ENCODE results near the gene NPFFR2. TPM values are rescaled to one million over a fixed set of nuclear protein-coding genes. Genes with fewer than 3 reads are reported as not detected.

Gene NPFFR2
- total and polyA plus RNA-seq, 8 donors, result not detected

DNA sequence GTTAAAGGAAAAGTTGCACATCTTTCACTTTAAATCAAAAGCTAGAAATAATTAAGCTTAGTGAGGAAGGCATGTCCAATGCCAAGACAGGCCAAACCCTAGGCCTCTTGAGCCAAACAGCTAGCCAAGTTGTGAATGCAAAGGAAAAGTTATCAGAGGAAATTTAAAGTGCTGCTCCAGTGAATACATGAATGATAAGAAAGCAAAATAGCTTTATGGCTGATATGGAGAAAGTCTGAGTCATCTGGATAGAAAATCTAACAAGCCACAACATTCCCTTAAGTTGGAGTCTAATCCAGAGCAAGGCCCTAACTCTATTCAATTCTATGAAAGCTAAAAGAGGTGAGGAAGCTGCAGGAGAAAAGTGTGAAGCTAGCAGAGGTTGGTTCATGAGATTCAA lies 23.8 kb downstream of the NPFFR2 start:
- no peaks in the 10 kb centered on the region for H3K36me3 ChIP-seq
- no peak overlapping the region for H3K27ac ChIP-seq
- no peaks in the 10 kb centered on the region for H3K4me1 ChIP-seq
- no peak for DNase-seq
- no peaks in the 10 kb centered on the region for H3K27me3 ChIP-seq
- H3K4me3 ChIP-seq, result no peak overlapping the region
- TF ChIP-seq, protein P1, sequence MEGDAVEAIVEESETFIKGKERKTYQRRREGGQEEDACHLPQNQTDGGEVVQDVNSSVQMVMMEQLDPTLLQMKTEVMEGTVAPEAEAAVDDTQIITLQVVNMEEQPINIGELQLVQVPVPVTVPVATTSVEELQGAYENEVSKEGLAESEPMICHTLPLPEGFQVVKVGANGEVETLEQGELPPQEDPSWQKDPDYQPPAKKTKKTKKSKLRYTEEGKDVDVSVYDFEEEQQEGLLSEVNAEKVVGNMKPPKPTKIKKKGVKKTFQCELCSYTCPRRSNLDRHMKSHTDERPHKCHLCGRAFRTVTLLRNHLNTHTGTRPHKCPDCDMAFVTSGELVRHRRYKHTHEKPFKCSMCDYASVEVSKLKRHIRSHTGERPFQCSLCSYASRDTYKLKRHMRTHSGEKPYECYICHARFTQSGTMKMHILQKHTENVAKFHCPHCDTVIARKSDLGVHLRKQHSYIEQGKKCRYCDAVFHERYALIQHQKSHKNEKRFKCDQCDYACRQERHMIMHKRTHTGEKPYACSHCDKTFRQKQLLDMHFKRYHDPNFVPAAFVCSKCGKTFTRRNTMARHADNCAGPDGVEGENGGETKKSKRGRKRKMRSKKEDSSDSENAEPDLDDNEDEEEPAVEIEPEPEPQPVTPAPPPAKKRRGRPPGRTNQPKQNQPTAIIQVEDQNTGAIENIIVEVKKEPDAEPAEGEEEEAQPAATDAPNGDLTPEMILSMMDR (IDR thresholded peaks at IDR 0.05), result no peak
- H3K9me3 ChIP-seq, result no peaks in the 10 kb centered on the region
- ATAC-seq, result no peak
- intact Hi-C loops (cut with DNase I), result no loop called here

DNA sequence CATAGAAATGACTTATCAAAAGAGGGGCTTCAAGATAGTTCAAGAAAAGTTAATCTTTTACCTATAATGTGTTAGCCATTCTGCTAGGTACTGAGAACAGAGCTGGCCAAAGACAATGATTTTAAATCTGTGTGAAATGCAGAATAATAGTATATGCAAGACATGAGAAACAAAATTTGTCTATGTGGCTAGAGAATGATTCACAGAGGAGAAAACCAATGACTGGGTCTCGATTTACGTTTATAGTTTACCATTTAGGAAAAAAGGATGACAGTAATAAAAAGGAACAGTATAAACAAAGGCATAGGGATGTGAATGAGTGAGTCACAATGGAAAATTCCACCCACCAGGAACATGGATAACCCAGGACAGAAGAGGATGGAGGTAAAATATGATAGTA lies 31.9 kb downstream of the NPFFR2 start:
- DNase-seq, result no peak
- intact Hi-C loops (cut with DNase I), result no loop called here
- Histone ChIP-seq H3K36me3 (no peaks in the 10 kb centered on the region), H3K4me3 (no peak overlapping the region), H3K9me3 (no peaks in the 10 kb centered on the region), H3K4me1 (no peaks in the 10 kb centered on the region), H3K27ac (no peak overlapping the region), H3K27me3 (no peaks in the 10 kb centered on the region)
- ATAC-seq, result no peak
- TF ChIP-seq, protein P1 (IDR thresholded peaks at IDR 0.05), result no peak

DNA sequence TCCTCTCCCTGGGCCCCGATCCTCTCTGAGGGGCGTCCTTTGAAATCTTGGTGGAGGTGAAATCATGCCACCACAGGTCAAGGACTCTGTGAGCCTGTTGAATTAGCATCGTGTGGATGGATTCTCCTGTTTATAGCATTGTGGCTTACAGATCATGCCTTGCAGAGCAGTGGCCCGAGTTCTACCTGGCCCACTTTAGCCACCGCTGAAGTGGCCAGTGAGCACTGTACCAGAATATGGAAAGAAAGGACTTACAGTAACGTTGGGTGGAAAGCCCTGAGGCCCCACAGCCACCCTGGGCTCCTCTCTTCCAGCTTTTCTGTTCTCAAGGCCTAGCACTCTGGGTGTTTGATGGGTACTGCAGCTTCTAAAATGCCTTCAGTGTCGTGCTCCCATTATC lies 35.3 kb downstream of the NPFFR2 start:
- ATAC-seq (no peak), DNase-seq (peak in 1 of 4 donors; percentile 32)
- no peaks in the 10 kb centered on the region for H3K9me3 ChIP-seq
- TF ChIP-seq, protein P1 (IDR thresholded peaks at IDR 0.05), result no peak
- H3K36me3 ChIP-seq, result no peaks in the 10 kb centered on the region
- H3K4me1 ChIP-seq, result no peaks in the 10 kb centered on the region
- no peaks in the 10 kb centered on the region for H3K27me3 ChIP-seq
- intact Hi-C loops (cut with DNase I), result no loop called here
- no peak overlapping the region for H3K4me3 ChIP-seq
- H3K27ac ChIP-seq, result no peak overlapping the region

DNA sequence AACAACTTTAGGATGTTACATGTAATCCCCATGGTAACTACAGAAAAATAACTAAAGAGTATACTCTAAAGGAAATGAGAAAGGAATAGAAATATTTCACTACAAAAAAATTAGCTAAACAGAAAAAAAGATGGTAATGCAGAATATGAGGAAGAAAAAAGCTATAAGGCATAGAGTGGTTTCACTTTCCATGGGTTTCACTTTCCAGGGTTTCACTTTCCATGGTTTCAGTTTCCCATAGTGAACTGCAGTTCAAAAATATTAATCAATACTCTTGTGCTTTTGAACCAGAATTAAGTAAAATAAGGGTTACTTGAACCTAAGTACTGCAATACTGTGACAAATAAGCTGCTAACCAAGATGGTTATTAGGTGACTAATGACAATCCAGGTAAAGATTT lies 42.0 kb downstream of the NPFFR2 start:
- DNase-seq (no peak), ATAC-seq (no peak)
- Histone ChIP-seq H3K4me1 (no peaks in the 10 kb centered on the region), H3K27ac (no peak overlapping the region), H3K9me3 (no peaks in the 10 kb centered on the region), H3K27me3 (no peaks in the 10 kb centered on the region), H3K4me3 (no peak overlapping the region), H3K36me3 (no peaks in the 10 kb centered on the region)
- intact Hi-C loops (cut with DNase I), result no loop called here
- TF ChIP-seq, protein P1 (IDR thresholded peaks at IDR 0.05), result no peak

DNA sequence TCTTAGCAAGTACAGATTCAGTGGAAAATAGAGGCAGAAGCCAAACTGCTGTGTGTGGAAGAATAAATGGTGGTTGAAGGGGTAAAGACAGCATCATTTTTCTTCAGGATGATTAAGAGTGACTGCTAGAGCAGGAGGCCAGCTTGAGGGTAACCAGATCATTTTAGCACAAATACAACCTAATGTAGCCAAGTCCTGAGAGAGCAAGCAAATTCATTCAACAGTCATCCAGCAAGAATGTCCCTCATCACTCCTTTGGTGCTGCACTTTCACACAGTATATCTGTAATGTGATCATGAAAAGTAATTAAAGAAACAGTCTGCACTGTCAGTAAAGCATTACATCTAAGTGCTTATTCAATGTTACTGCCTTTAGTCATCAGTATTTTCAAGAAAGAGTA lies 44.8 kb downstream of the NPFFR2 start:
- TF ChIP-seq, protein P1 (IDR thresholded peaks at IDR 0.05), result no peak
- DNase-seq (no peak), ATAC-seq (no peak)
- intact Hi-C loops (cut with DNase I), result no loop called here
- no peaks in the 10 kb centered on the region for H3K9me3 ChIP-seq
- H3K4me1 ChIP-seq, result no peaks in the 10 kb centered on the region
- H3K27me3 ChIP-seq, result no peaks in the 10 kb centered on the region
- no peaks in the 10 kb centered on the region for H3K36me3 ChIP-seq
- no peak overlapping the region for H3K27ac ChIP-seq
- no peak overlapping the region for H3K4me3 ChIP-seq
